GM06990 (cell line): ENCODE results near the gene CDKL1.

Experiments
- DNase-seq: peaks from one replicate; pipeline ENCODE4 v3.0.0-alpha.2; 2011; ENCODE audit not compliant: insufficient read length; ENCODE audit errors: extremely low read depth
- H3K27me3 ChIP-seq: replicated peaks from 2 replicates; pipeline ENCODE4 v1.6.0; 2011; ENCODE audit warnings: low read length; ENCODE audit not compliant: control insufficient read depth, insufficient read depth
- H3K36me3 ChIP-seq: 2 replicates; pipeline ENCODE4 v1.5.1; 2011; ENCODE audit warnings: low read length; ENCODE audit not compliant: control insufficient read depth, insufficient read depth
- H3K4me3 ChIP-seq: replicated peaks from 2 replicates; pipeline ENCODE4 v1.5.1; 2011; ENCODE audit warnings: low read depth, mild to moderate bottlenecking, control low read depth, low read length
- TF ChIP-seq, protein P1 (sequence below): IDR thresholded peaks from 2 replicates; pipeline ENCODE4 v1.5.1; 2011; ENCODE audit warnings: low read length, control low read depth, mild to moderate bottlenecking, inconsistent platforms; ENCODE audit not compliant: insufficient read depth, poor library complexity, severe bottlenecking

The CDKL1 gene

GRCh38 chr14:50311337-50311971, 85.2 kb downstream of the CDKL1 start:
- peak; percentile 10 for DNase-seq

DNA sequence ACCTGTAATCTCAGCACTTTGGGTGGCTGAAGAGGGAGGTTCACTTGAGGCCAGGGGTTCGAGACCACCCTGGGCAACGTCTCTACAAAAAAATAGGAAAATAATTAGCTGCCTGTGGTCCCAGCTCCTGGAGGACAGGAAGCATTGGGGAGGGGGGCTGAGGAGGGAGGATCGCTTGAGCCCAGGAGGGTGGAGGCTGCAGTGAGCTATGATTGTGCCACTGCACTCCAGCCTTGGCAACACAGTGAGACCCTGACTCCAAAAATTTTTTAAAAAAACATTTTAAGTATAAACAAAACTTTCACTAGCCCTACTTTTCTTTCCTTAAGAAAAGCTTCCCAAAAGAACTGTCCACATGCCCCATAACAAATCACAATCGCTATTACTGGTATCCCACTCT, 86.2 kb downstream of the CDKL1 start:
- no peak overlapping the region for H3K4me3 ChIP-seq
- TF ChIP-seq, protein P1, sequence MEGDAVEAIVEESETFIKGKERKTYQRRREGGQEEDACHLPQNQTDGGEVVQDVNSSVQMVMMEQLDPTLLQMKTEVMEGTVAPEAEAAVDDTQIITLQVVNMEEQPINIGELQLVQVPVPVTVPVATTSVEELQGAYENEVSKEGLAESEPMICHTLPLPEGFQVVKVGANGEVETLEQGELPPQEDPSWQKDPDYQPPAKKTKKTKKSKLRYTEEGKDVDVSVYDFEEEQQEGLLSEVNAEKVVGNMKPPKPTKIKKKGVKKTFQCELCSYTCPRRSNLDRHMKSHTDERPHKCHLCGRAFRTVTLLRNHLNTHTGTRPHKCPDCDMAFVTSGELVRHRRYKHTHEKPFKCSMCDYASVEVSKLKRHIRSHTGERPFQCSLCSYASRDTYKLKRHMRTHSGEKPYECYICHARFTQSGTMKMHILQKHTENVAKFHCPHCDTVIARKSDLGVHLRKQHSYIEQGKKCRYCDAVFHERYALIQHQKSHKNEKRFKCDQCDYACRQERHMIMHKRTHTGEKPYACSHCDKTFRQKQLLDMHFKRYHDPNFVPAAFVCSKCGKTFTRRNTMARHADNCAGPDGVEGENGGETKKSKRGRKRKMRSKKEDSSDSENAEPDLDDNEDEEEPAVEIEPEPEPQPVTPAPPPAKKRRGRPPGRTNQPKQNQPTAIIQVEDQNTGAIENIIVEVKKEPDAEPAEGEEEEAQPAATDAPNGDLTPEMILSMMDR, result no peak
- DNase-seq, result no peak
- H3K36me3 ChIP-seq, result no peaks in the 10 kb centered on the region; the same call in 1 of the 2 replicates
- no peaks in the 10 kb centered on the region for H3K27me3 ChIP-seq

More at GRCh38 chr14:50311337-50311971, 85.2 kb downstream of the CDKL1 start:
- no peaks in the 10 kb centered on the region for H3K27me3 ChIP-seq
- no peaks in the 10 kb centered on the region; the same call in 1 of the 2 replicates for H3K36me3 ChIP-seq
- TF ChIP-seq, protein P1, result peak; percentile 52
- H3K4me3 ChIP-seq, result peak overlapping the region; percentile 97

- no peak for DNase-seq
- Histone ChIP-seq H3K4me3 (no peak overlapping the region), H3K27me3 (no peaks in the 10 kb centered on the region), H3K36me3 (no peaks in the 10 kb centered on the region; the same call in 1 of the 2 replicates)
- TF ChIP-seq, protein P1, result no peak
Observed at GRCh38 chr14:50308363-50308915, 88.2 kb downstream of the CDKL1 start.

- no peaks in the 10 kb centered on the region for H3K27me3 ChIP-seq
- TF ChIP-seq, protein P1, result no peak
- DNase-seq, result no peak
Observed at GRCh38 chr14:50303744-50304471, 92.8 kb downstream of the CDKL1 start.

GRCh38 chr14:50301914-50302313, 94.8 kb downstream of the CDKL1 start:
- DNase-seq, result no peak
- H3K27me3 ChIP-seq, result no peaks in the 10 kb centered on the region
- no peak overlapping the region for H3K4me3 ChIP-seq
- no peaks in the 10 kb centered on the region for H3K36me3 ChIP-seq
- TF ChIP-seq, protein P1, result no peak

More at GRCh38 chr14:50303744-50304471, 92.8 kb downstream of the CDKL1 start:
- no peak overlapping the region for H3K4me3 ChIP-seq
- no peaks in the 10 kb centered on the region; the same call in 1 of the 2 replicates for H3K36me3 ChIP-seq
